Stimulated activated naive CD8-positive, alpha-beta T cell treated with anti-CD3 and anti-CD28 coated beads, Interleukin-15, Interleukin-2, amounts not matched to agents 100 U/mL and 50 U/mL, for 24 hours (primary cell): ENCODE data around the gene DEFB127.
"Not testable (repeated sequence)": the region's sequence is repeated elsewhere in the genome, so short reads cannot be mapped to it uniquely, and the experiment has no call there.

Experiments used
- ATAC-seq: fragments of 150-1000 bp; cut with Tn5 transposase; one replicate; pipeline ENCODE4 v1.10.0; 2021
- DNase-seq: peaks from one replicate; pipeline ENCODE4 v3.0.0; 2021

The DEFB127 gene

GRCh38 chr20:157154-157553 is at the start of gene DEFB127:
DEFB127 (plus strand) TSS chr20:157454; CDS start chr20:157545, 91 bp downstream.
- DNase-seq (no peak), ATAC-seq (no peak)

- no peak for ATAC-seq
- no peak for DNase-seq
Measured at GRCh38 chr20:112396-112795, 44.9 kb upstream of the DEFB127 start.

GRCh38 chr20:117518-117917 is 39.7 kb upstream of the DEFB127 start:
- DNase-seq (no peak), ATAC-seq (no peak)

- not testable (repeated sequence) for ATAC-seq, DNase-seq
Measured at GRCh38 chr20:129786-130323, 27.4 kb upstream of the DEFB127 start.

GRCh38 chr20:137668-138490 is 19.4 kb upstream of the DEFB127 start:
- peak; percentile 40 for ATAC-seq
- DNase-seq, result peak; percentile 19

GRCh38 chr20:142290-142689 is 15.0 kb upstream of the DEFB127 start, which contains the start of gene DEFB126:
DEFB126 (plus strand) TSS chr20:142590; CDS start chr20:142629, 39 bp downstream.
- DNase-seq, result no peak
- no peak for ATAC-seq

GRCh38 chr20:145877-146276 is 11.4 kb upstream of the DEFB127 start:
- DNase-seq (no peak), ATAC-seq (no peak)

- no peak for DNase-seq
- no peak for ATAC-seq
Measured at GRCh38 chr20:152131-152530, 5.1 kb upstream of the DEFB127 start.

- no peak for DNase-seq
- no peak for ATAC-seq
Measured at GRCh38 chr20:164618-165017, 7.4 kb downstream of the DEFB127 start.

- no peak for ATAC-seq
- no peak for DNase-seq
Measured at GRCh38 chr20:168876-169275, 11.6 kb downstream of the DEFB127 start.

- ATAC-seq (no peak), DNase-seq (no peak)
Measured at GRCh38 chr20:184288-184687, 27.0 kb downstream of the DEFB127 start.

- DNase-seq (no peak), ATAC-seq (no peak)
Measured at GRCh38 chr20:187733-188132, 30.5 kb downstream of the DEFB127 start.

- no peak for ATAC-seq
- no peak for DNase-seq
Measured at GRCh38 chr20:189611-190010, 32.4 kb downstream of the DEFB127 start, which contains the start of gene DEFB128. DEFB128 (minus strand) TSS chr20:189711; CDS start chr20:189623, 88 bp downstream.

GRCh38 chr20:198225-198624 is 41.0 kb downstream of the DEFB127 start:
- ATAC-seq (no peak), DNase-seq (no peak)

- DNase-seq, result no peak
- no peak for ATAC-seq
Measured at GRCh38 chr20:199996-200395, 42.7 kb downstream of the DEFB127 start.

GRCh38 chr20:203630-204029 is 46.4 kb downstream of the DEFB127 start:
- not testable (repeated sequence) for ATAC-seq, DNase-seq
